Erythroblast (primary cell): ENCODE measurements around the gene HMOX1.

Source experiments
- GATA1 ChIP-seq: IDR thresholded peaks from 2 replicates; pipeline ENCODE4 v1.6.1; 2011; ENCODE audit warnings: low read depth, mild to moderate bottlenecking, control low read depth, low read length, moderate library complexity
- POLR2A ChIP-seq: IDR thresholded peaks from 2 replicates; pipeline ENCODE4 v1.6.1; 2011; ENCODE audit warnings: mild to moderate bottlenecking, low read length

DNA sequence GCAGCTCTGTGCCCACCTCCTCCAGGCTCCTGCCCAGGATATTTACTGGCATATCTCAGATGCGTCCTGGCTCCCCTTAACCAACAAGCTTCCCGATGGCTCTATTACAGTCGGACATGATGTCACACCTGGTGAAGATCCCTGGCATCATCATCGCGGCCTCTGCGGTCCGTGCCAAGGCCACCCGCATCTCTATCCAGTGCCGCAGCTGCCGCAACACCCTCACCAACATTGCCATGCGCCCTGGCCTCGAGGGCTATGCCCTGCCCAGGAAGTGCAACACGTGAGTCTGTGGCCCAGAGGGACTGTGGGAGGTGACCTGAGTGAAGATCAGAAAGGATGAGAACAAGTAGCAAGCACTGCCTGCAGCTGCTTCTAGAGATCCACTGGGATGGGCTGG, 25.5 kb downstream of the HMOX1 start:
- TF ChIP-seq POLR2A (no peak), GATA1 (no peak)
